T-helper 1 cell treated with Interleukin-12 subunit alpha and Interleukin-12 subunit beta and Interleukin-4 antibody, amounts not matched to agents 30 μg/mL and 1 μg/mL, for 36 hours (primary cell): ENCODE measurements around the gene PFAS.
"Not testable (repeated sequence)": the region's sequence is repeated elsewhere in the genome, so short reads cannot be mapped to it uniquely, and the experiment has no call there.

Experiments
- H3K27ac Mint-ChIP-seq: one replicate; pipeline ENCODE4 v1.8.0; 2021; ENCODE audit warnings: mild to moderate bottlenecking, mixed read lengths
- H3K27me3 Mint-ChIP-seq: one replicate; pipeline ENCODE4 v1.8.0; 2021; ENCODE audit warnings: low read depth, mixed read lengths
- H3K36me3 Mint-ChIP-seq: one replicate; pipeline ENCODE4 v1.8.0; 2021; ENCODE audit warnings: low read depth, mixed read lengths
- H3K4me1 Mint-ChIP-seq: one replicate; pipeline ENCODE4 v1.8.0; 2021; ENCODE audit warnings: low read depth, mixed read lengths
- H3K4me3 Mint-ChIP-seq: one replicate; pipeline ENCODE4 v1.8.0; 2021; ENCODE audit warnings: mild to moderate bottlenecking, moderate library complexity, mixed read lengths
- H3K9me3 Mint-ChIP-seq: one replicate; pipeline ENCODE4 v1.8.0; 2021; ENCODE audit warnings: mixed read lengths

The PFAS gene

GRCh38 chr17:8249621-8250500 is 772 bp downstream of the PFAS start:
- Mint-ChIP-seq H3K9me3 (no peaks in the 10 kb centered on the region), H3K4me3 (peak overlapping the region; percentile 98), H3K4me1 (peaks cover 31% of the 10 kb centered on the region), H3K36me3 (peaks cover 17% of the 10 kb centered on the region), H3K27me3 (no peaks in the 10 kb centered on the region), H3K27ac (peak overlapping the region; percentile 100)

- not testable (repeated sequence) for H3K4me3 Mint-ChIP-seq, H3K27ac Mint-ChIP-seq, H3K9me3 Mint-ChIP-seq, H3K27me3 Mint-ChIP-seq
- Mint-ChIP-seq H3K36me3 (peaks cover 11% of the 10 kb centered on the region), H3K4me1 (peaks cover 22% of the 10 kb centered on the region)
Observed at GRCh38 chr17:8251411-8251810, 2.3 kb downstream of the PFAS start.

- Mint-ChIP-seq H3K27me3 (no peaks in the 10 kb centered on the region), H3K27ac (no peak overlapping the region)
Observed at GRCh38 chr17:8253801-8254200, 4.7 kb downstream of the PFAS start.

DNA sequence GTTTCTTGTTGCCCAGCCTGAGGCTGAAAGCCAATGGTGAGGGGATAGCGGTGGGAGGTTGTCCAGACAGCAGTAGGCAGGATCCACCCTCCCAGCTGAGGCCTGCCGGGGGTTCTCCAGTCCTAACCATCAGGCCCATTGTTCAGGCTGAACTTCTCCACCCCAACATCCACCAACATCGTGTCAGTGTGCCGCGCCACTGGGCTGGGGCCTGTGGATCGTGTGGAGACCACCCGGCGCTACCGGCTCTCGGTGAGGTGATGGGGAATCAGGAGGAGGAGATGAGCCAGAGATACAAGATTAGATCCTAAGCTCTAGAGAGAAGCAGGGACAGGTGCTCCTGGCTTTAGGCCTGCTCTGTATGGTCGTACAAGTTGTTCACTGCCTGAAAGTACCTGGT is 5.8 kb downstream of the PFAS start:
- Mint-ChIP-seq H3K9me3 (no peaks in the 10 kb centered on the region), H3K27me3 (no peaks in the 10 kb centered on the region), H3K27ac (no peak overlapping the region), H3K4me1 (peaks cover 9% of the 10 kb centered on the region), H3K36me3 (peaks cover 14% of the 10 kb centered on the region), H3K4me3 (no peak overlapping the region)

More at GRCh38 chr17:8253801-8254200, 4.7 kb downstream of the PFAS start:
- Mint-ChIP-seq H3K4me3 (no peak overlapping the region), H3K36me3 (peaks cover 14% of the 10 kb centered on the region), H3K9me3 (no peaks in the 10 kb centered on the region), H3K4me1 (peaks cover 18% of the 10 kb centered on the region)

DNA sequence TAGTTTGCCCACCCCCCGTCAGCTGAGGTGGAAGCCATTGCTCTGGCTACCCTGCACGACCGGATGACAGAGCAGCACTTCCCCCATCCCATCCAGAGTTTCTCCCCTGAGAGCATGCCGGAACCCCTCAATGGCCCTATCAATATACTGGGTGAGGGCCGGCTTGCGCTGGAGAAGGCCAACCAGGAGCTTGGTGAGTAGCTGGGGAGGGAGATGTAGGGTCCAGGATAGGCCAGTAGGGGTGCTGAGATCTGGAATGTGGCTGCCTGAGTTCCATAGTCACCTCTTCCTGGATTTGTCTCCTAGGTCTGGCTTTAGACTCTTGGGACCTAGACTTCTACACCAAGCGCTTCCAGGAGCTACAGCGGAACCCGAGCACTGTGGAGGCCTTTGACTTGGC is 6.4 kb downstream of the PFAS start:
- peaks cover 12% of the 10 kb centered on the region for H3K36me3 Mint-ChIP-seq
- H3K4me3 Mint-ChIP-seq = no peak overlapping the region
- H3K9me3 Mint-ChIP-seq = no peaks in the 10 kb centered on the region
- H3K4me1 Mint-ChIP-seq = peaks cover 2% of the 10 kb centered on the region
- H3K27me3 Mint-ChIP-seq = no peaks in the 10 kb centered on the region
- no peak overlapping the region for H3K27ac Mint-ChIP-seq

GRCh38 chr17:8256291-8256690 is 7.2 kb downstream of the PFAS start:
- Mint-ChIP-seq H3K4me1 (no peaks in the 10 kb centered on the region), H3K36me3 (peaks cover 12% of the 10 kb centered on the region), H3K9me3 (no peaks in the 10 kb centered on the region), H3K27ac (no peak overlapping the region), H3K4me3 (no peak overlapping the region), H3K27me3 (no peaks in the 10 kb centered on the region)

DNA sequence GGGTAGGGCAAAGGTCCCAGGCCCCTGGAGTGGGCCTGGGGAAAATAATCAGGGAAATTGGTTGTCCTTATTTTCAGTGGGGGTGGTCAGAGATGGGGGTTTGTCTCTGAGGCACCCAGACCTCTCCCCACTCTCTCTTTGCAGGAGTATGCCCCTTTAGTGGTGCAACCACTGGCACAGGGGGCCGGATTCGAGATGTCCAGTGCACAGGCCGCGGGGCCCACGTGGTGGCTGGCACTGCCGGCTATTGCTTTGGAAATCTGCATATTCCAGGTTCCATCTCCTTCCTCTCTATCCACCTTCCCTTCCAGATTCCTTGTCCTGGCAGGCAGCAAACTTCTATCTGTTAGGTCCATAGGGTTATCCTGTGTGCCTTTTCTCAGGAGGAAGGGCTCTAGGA is 7.6 kb downstream of the PFAS start:
- H3K36me3 Mint-ChIP-seq = peaks cover 12% of the 10 kb centered on the region
- no peaks in the 10 kb centered on the region for H3K9me3 Mint-ChIP-seq
- H3K27ac Mint-ChIP-seq = no peak overlapping the region
- H3K4me1 Mint-ChIP-seq = no peaks in the 10 kb centered on the region
- H3K27me3 Mint-ChIP-seq = no peaks in the 10 kb centered on the region
- no peak overlapping the region for H3K4me3 Mint-ChIP-seq

DNA sequence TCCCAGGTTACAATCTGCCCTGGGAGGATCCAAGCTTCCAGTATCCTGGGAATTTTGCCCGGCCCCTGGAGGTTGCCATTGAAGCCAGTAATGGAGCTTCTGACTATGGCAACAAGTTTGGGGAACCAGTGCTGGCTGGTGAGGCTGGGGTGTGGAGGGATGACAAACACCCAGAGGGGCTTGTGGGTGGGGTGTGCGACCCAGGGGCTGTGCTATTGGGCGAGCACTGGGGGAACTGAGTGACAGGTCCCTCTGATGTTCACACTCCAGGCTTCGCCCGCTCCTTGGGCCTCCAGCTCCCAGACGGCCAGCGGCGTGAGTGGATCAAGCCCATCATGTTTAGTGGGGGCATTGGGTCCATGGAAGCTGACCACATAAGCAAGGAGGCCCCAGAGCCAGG is 8.7 kb downstream of the PFAS start:
- Mint-ChIP-seq H3K4me3 (no peak overlapping the region), H3K36me3 (peaks cover 14% of the 10 kb centered on the region), H3K9me3 (no peaks in the 10 kb centered on the region), H3K4me1 (no peaks in the 10 kb centered on the region), H3K27me3 (no peaks in the 10 kb centered on the region), H3K27ac (no peak overlapping the region)

DNA sequence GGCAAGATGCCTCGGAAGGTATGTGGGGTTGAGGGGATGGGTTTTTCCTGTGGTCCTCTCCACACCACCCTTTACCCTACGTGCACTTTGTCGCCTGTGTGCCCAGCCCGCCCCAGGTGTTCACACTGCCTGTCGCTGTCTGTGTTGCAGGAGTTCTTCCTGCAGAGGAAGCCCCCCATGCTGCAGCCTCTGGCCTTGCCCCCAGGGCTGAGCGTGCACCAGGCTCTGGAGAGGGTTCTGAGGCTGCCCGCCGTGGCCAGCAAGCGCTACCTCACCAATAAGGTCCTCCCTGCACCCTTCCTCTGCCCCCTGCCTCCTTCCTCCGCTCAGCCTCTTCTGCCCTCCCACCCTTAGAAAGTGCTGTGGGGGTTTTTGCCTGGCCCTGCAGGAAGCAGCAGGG is 15.2 kb downstream of the PFAS start:
- H3K4me1 Mint-ChIP-seq = no peaks in the 10 kb centered on the region
- no peak overlapping the region for H3K27ac Mint-ChIP-seq
- no peaks in the 10 kb centered on the region for H3K9me3 Mint-ChIP-seq
- H3K36me3 Mint-ChIP-seq = peaks cover 13% of the 10 kb centered on the region
- no peaks in the 10 kb centered on the region for H3K27me3 Mint-ChIP-seq
- no peak overlapping the region for H3K4me3 Mint-ChIP-seq

GRCh38 chr17:8264836-8265542 is 15.9 kb downstream of the PFAS start:
- H3K36me3 Mint-ChIP-seq = peaks cover 13% of the 10 kb centered on the region
- no peak overlapping the region for H3K4me3 Mint-ChIP-seq
- no peaks in the 10 kb centered on the region for H3K4me1 Mint-ChIP-seq
- H3K27me3 Mint-ChIP-seq = no peaks in the 10 kb centered on the region
- no peaks in the 10 kb centered on the region for H3K9me3 Mint-ChIP-seq
- H3K27ac Mint-ChIP-seq = no peak overlapping the region

DNA sequence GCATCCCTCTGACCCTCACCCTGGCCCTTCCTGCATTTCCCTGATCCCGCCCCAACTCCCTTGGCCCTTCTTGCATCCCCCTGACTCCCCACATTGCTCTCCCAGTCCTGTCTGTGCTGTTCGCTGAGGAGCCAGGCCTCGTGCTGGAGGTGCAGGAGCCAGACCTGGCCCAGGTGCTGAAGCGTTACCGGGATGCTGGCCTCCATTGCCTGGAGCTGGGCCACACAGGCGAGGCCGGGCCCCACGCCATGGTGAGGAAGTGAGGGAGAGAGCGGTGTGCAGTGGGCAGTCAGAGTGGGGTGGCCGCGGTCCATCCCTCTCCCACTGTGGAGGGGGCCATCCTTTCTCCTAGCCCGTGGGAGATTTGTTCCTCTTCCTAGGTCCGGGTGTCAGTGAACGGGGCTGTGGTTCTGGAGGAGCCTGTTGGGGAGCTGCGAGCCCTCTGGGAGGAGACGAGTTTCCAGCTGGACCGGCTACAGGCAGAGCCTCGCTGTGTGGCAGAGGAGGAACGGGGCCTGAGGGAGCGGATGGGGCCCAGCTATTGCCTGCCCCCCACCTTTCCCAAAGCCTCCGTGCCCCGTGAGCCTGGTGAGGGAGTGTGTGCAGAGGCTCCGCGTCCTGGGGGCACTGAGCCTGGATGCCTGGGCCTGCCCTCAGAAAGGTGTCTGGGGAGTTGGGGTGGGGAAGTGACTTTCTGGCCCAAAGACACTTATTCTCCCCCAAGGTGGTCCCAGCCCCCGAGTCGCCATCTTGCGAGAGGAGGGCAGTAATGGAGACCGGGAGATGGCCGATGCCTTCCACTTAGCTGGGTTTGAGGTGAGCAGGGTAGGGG is 17.8 kb downstream of the PFAS start:
- peaks cover 13% of the 10 kb centered on the region for H3K36me3 Mint-ChIP-seq
- no peaks in the 10 kb centered on the region for H3K4me1 Mint-ChIP-seq
- H3K4me3 Mint-ChIP-seq = no peak overlapping the region
- no peaks in the 10 kb centered on the region for H3K9me3 Mint-ChIP-seq
- H3K27me3 Mint-ChIP-seq = no peaks in the 10 kb centered on the region
- H3K27ac Mint-ChIP-seq = no peak overlapping the region

DNA sequence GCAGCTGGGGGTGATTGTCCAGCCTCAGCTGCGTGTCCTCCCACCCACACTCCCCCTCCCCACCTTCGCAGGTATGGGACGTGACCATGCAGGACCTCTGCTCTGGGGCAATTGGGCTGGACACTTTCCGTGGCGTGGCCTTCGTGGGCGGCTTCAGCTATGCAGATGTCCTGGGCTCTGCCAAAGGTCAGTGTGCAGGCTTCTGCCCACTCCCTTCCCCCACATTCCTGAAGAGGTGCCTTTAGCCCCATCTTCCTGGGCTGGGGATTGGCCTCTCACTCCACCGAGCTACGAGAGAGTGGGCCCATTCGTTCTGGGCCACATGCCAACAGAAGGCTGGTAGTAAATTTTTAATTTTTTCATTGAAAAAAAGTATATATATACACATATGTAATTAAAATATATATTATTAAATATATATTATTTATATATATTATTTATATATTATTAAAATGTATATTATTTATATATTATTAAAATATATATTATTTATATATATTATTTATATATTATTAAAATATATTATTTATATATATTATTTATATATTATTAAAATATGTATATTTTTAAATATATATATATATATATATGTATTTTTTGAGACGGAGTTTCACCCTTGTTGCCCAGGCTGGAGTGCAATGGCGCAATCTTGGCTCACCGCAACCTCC is 18.5 kb downstream of the PFAS start:
- H3K27me3 Mint-ChIP-seq = no peaks in the 10 kb centered on the region
- H3K36me3 Mint-ChIP-seq = peaks cover 13% of the 10 kb centered on the region
- H3K9me3 Mint-ChIP-seq = no peaks in the 10 kb centered on the region

GRCh38 chr17:8268550-8269298 is 19.6 kb downstream of the PFAS start:
- Mint-ChIP-seq H3K9me3 (no peaks in the 10 kb centered on the region), H3K36me3 (peaks cover 8% of the 10 kb centered on the region), H3K4me3 (no peak overlapping the region), H3K27ac (no peak overlapping the region), H3K4me1 (no peaks in the 10 kb centered on the region), H3K27me3 (no peaks in the 10 kb centered on the region)

More for the DNA sequence above, 18.5 kb downstream of the PFAS start:
- no peak overlapping the region for H3K27ac Mint-ChIP-seq
- H3K4me1 Mint-ChIP-seq = no peaks in the 10 kb centered on the region
- no peak overlapping the region for H3K4me3 Mint-ChIP-seq
